Activated naive CD4-positive, alpha-beta T cell treated with anti-CD3 and anti-CD28 coated beads for 36 hours (primary cell): ENCODE results near the gene ATP9B. TPM values are rescaled to one million over a fixed set of nuclear protein-coding genes. Genes with fewer than 3 reads are reported as not detected.

ENCODE experiments used
- CTCF ChIA-PET: fragments of 350-600 bp; sonication (Branson Sonifier 250); formaldehyde crosslinking; loops from one replicate; lab custom pipeline; 2021; ENCODE audit warnings: antibody characterized with exemption; lab: Charles Lee
- DNase-seq: peaks from one replicate; pipeline ENCODE4 v3.0.0-alpha.2; 2020
- H3K27ac Mint-ChIP-seq: one replicate; pipeline ENCODE4 v1.8.0; 2021; ENCODE audit warnings: mild to moderate bottlenecking, mixed read lengths
- H3K27me3 Mint-ChIP-seq: one replicate; pipeline ENCODE4 v1.8.0; 2021; ENCODE audit warnings: low read depth, mixed read lengths
- H3K36me3 Mint-ChIP-seq: one replicate; pipeline ENCODE4 v1.8.0; 2021; ENCODE audit warnings: low read depth, mixed read lengths
- H3K4me1 Mint-ChIP-seq: one replicate; pipeline ENCODE4 v1.8.0; 2021; ENCODE audit warnings: low read depth, mixed read lengths
- H3K4me3 Mint-ChIP-seq: one replicate; pipeline ENCODE4 v1.8.0; 2021; ENCODE audit warnings: mild to moderate bottlenecking, moderate library complexity, mixed read lengths
- H3K9me3 Mint-ChIP-seq: one replicate; pipeline ENCODE4 v1.8.0; 2021; ENCODE audit warnings: mixed read lengths
- intact Hi-C: fragments of 100-400 bp; cut with micrococcal nuclease; formaldehyde crosslinking; loops from one replicate; pipeline ENCODE4 v1.15.1; 2023
- total RNA-seq, 2 experiments: library from RNA; stranded (reverse); gene quantifications; one replicate each; pipeline ENCODE4 v1.2.3, GENCODE V29; 2021

ATP9B gene
- total RNA-seq, 2 experiments from 2014 or later: 18.6 to 19.1 TPM

GRCh38 chr18:79397830-79398761 lies 328.9 kb downstream of the ATP9B start:
- Mint-ChIP-seq H3K4me1 (peaks cover 38% of the 10 kb centered on the region), H3K9me3 (no peaks in the 10 kb centered on the region), H3K27ac (peak overlapping the region; percentile 89), H3K27me3 (no peaks in the 10 kb centered on the region), H3K4me3 (peak overlapping the region; percentile 80), H3K36me3 (peaks cover 31% of the 10 kb centered on the region)
- intact Hi-C loops: loop anchor here (5.0 to 10.0 kb wide), 2 partner anchors 554 to 747 kb away; partner anchors contain the start of gene SLC66A2
- DNase-seq: no peak
- CTCF ChIA-PET: interaction anchor here (0.6 to 3.0 kb wide), 7 partner anchors 7 to 186 kb away, joined by 3 to 13 read pairs (median 4); no protein-coding TSS in a partner anchor

DNA sequence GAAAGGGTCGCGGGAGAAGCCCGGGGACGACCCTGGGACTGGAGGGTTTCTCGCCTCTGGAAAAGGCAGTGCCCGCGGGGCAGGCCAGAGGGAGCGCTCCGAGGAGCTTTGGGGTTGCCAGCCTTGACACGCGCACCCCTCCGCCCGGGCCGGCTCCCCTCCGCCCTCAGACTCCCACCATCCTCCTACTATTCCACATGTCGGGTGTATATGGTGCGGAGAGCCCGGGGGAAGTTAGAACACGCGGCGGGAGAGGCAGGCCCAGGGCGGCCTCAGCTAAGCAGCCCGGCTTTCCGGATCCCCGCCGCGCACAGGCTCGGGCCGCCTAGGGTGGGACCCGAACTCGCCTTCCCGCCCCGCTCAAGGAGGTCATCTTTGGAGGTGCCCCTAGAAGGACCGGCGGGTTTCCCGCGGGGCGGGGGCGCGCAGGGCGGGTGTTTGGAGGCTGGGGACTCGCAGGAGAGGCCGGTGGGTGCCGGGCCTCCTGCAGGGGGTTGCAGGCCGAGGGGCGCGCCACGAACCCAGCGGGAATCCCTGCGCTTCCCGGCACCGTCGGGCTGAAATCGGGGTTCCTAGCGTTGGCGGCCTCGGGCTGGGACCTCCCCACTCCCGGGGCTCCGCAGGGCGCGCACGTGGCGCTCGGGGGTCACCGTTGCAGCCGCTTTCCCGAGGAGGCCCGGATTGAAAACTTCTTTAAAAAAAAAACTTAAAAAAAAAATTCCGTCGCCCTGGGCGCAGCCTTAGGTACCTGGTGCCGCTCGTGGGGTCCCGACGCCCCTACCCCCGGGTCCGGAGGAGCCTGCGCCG lies 330.3 kb downstream of the ATP9B start:
- H3K9me3 Mint-ChIP-seq: no peaks in the 10 kb centered on the region
- CTCF ChIA-PET: interaction anchor here (1.8 to 2.7 kb wide), 2 partner anchors 19 to 124 kb away, joined by 4 to 8 read pairs; no protein-coding TSS in a partner anchor
- H3K36me3 Mint-ChIP-seq: peaks cover 42% of the 10 kb centered on the region
- peak overlapping the region; percentile 80 for H3K4me3 Mint-ChIP-seq
- H3K27me3 Mint-ChIP-seq: no peaks in the 10 kb centered on the region
- peak overlapping the region; percentile 89 for H3K27ac Mint-ChIP-seq
- intact Hi-C loops: loop anchor here (5.0 to 10.0 kb wide), 2 partner anchors 553 to 745 kb away; partner anchors contain the start of gene SLC66A2
- DNase-seq: peak; percentile 52
- peaks cover 49% of the 10 kb centered on the region for H3K4me1 Mint-ChIP-seq

GRCh38 chr18:79400091-79400590 lies 330.9 kb downstream of the ATP9B start:
- peaks cover 54% of the 10 kb centered on the region for H3K4me1 Mint-ChIP-seq
- H3K27ac Mint-ChIP-seq: no peak overlapping the region
- H3K9me3 Mint-ChIP-seq: no peaks in the 10 kb centered on the region
- DNase-seq: peak; percentile 73
- no peak overlapping the region for H3K4me3 Mint-ChIP-seq
- intact Hi-C loops: no loop called here
- H3K36me3 Mint-ChIP-seq: peaks cover 47% of the 10 kb centered on the region
- no peaks in the 10 kb centered on the region for H3K27me3 Mint-ChIP-seq
- CTCF ChIA-PET: no interaction called here

GRCh38 chr18:79400591-79401381 lies 331.6 kb downstream of the ATP9B start:
- H3K27ac Mint-ChIP-seq: peak overlapping the region; percentile 94
- no peaks in the 10 kb centered on the region for H3K27me3 Mint-ChIP-seq
- H3K4me3 Mint-ChIP-seq: peak overlapping the region; percentile 81
- CTCF ChIA-PET: interaction anchor here (0.9 kb wide), 1 partner anchor 122 kb away, joined by 3 read pairs; no protein-coding TSS in a partner anchor
- peaks cover 48% of the 10 kb centered on the region for H3K36me3 Mint-ChIP-seq
- intact Hi-C loops: no loop called here
- H3K9me3 Mint-ChIP-seq: no peaks in the 10 kb centered on the region
- H3K4me1 Mint-ChIP-seq: peaks cover 57% of the 10 kb centered on the region
- peak; percentile 56 for DNase-seq

- no peak for DNase-seq
- Mint-ChIP-seq H3K27me3 (no peaks in the 10 kb centered on the region), H3K36me3 (peaks cover 53% of the 10 kb centered on the region), H3K9me3 (no peaks in the 10 kb centered on the region), H3K4me3 (peak overlapping the region; percentile 81), H3K4me1 (peaks cover 66% of the 10 kb centered on the region), H3K27ac (peak overlapping the region; percentile 94)
- CTCF ChIA-PET: interaction anchor here (0.8 to 2.6 kb wide), 3 partner anchors 22 to 121 kb away, joined by 3 to 11 read pairs (median 3); no protein-coding TSS in a partner anchor
- intact Hi-C loops: no loop called here
Observed at GRCh38 chr18:79401494-79402208, 332.5 kb downstream of the ATP9B start.

DNA sequence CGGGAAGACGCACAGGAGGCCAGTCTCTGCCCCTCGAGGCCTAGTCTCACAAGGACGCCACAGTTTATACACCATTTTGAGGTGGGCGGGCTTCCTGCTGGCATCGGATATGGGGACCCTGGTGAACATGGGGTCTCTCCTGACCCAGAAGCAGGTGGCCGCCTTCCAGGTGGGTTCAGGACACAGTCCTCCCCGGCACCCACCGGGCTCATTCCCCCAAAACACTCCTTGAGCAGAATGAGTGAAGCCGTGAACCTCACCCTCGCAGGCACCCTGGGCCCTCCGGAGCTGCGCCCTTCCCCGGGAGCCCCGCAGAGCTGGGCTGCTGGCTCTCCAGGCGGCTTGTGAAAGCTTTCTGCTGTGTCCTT lies 333.0 kb downstream of the ATP9B start:
- H3K4me1 Mint-ChIP-seq: peaks cover 72% of the 10 kb centered on the region
- no peak for DNase-seq
- intact Hi-C loops: no loop called here
- H3K9me3 Mint-ChIP-seq: no peaks in the 10 kb centered on the region
- peak overlapping the region; percentile 81 for H3K4me3 Mint-ChIP-seq
- H3K27ac Mint-ChIP-seq: peak overlapping the region; percentile 94
- no peaks in the 10 kb centered on the region for H3K27me3 Mint-ChIP-seq
- CTCF ChIA-PET: interaction anchor here (0.8 to 2.6 kb wide), 2 partner anchors 22 to 121 kb away, joined by 3 to 11 read pairs; no protein-coding TSS in a partner anchor
- peaks cover 52% of the 10 kb centered on the region for H3K36me3 Mint-ChIP-seq

DNA sequence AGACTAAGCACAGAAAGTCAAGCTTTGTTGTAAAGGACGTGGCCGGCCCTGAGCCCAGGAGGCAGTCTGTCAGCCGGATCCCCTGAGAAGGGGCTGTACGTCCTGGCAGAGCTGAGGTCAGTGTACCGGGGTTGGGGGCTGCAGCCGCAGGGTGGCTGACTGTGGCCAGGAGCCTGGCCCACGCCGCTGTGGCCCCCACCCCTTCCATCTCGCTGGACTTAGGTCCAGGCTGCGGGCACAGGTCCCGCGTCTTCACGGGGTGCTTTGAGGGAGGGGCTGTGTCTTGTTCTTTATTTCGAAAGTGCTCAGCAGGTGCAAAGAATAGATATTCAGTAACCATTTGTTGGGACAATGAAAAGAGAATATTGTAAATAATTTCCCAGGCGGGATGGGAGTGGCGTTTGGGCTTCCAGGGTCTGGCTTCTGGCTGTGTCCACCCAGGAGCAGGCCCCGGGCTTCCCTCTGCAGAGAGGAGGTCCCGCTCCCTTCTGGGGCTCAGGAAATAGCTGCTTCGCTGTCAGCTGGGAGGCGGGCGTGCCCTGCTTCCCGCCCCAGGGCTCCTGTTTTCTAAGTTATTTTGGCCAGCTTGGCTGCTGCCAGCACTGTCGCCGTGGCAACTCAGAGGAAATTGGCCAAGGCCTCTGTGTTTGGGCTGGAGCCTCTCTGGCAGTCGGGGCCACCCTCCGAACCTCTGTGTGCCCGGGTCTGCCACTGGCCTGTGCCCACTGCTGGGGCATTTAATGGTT lies 334.0 kb downstream of the ATP9B start:
- Mint-ChIP-seq H3K36me3 (peaks cover 55% of the 10 kb centered on the region), H3K4me1 (peaks cover 72% of the 10 kb centered on the region), H3K9me3 (no peaks in the 10 kb centered on the region), H3K27me3 (no peaks in the 10 kb centered on the region), H3K27ac (peak overlapping the region; percentile 94), H3K4me3 (peak overlapping the region; percentile 81)
- CTCF ChIA-PET: interaction anchor here (1.0 to 2.6 kb wide), 4 partner anchors 23 to 127 kb away, joined by 3 to 11 read pairs (median 4); no protein-coding TSS in a partner anchor
- peak; percentile 45 for DNase-seq
- intact Hi-C loops: no loop called here

DNA sequence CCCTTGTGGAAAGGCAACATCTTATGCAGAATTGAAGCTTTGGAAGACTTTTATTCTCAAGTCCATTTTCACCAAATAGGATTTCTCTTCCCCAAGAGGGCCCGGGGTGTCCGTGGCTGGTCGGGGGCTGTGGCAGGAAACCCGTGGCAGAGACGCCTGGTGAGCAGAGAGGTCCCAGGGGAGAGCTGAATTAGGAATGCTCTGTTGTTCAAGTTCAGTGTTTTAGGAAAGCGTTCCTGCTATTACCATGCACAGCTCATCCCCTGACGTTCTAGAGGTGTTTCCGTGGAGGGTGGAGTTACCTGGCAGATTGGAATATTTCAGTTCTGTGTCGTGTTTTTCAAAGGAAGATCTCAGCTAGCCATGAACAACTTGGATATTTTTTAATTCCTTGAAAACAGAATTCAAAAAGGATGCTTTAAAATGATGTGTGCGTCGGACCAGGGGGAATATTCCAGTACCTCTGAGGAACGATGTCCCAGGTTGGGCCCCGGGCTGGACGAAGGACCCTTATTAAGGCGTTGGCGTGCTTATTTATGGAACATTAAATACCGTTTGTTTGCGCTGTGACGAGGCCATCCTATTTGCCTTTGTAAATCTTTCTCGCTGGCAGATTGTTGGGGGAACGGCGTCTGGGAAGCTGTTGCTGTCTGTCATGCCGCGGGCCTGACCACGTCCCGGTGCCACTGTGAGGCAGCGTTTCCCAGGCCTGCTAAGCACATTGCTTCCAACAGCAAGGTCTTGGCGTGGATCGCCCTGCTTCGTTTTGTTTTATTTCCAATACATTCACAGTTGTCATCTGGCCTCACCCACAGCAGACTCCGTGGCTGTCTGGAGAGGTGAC lies 334.8 kb downstream of the ATP9B start:
- no peaks in the 10 kb centered on the region for H3K27me3 Mint-ChIP-seq
- no peak for DNase-seq
- CTCF ChIA-PET: interaction anchor here (1.0 to 2.6 kb wide), 4 partner anchors 21 to 124 kb away, joined by 3 to 11 read pairs (median 4); no protein-coding TSS in a partner anchor
- peaks cover 64% of the 10 kb centered on the region for H3K4me1 Mint-ChIP-seq
- H3K27ac Mint-ChIP-seq: peak overlapping the region; percentile 94
- intact Hi-C loops: loop anchor here (2.0 kb wide), 1 partner anchor 631 kb away; the partner anchor contains the start of gene RBFA
- H3K36me3 Mint-ChIP-seq: peaks cover 47% of the 10 kb centered on the region
- H3K4me3 Mint-ChIP-seq: peak overlapping the region; percentile 81
- no peaks in the 10 kb centered on the region for H3K9me3 Mint-ChIP-seq

GRCh38 chr18:79404567-79404910 lies 335.3 kb downstream of the ATP9B start:
- Mint-ChIP-seq H3K36me3 (peaks cover 45% of the 10 kb centered on the region), H3K27ac (peak overlapping the region; percentile 94), H3K4me1 (peaks cover 64% of the 10 kb centered on the region), H3K27me3 (no peaks in the 10 kb centered on the region), H3K9me3 (no peaks in the 10 kb centered on the region), H3K4me3 (peak overlapping the region; percentile 81)
- intact Hi-C loops: loop anchor here (2.0 kb wide), 1 partner anchor 630 kb away; the partner anchor contains the start of gene RBFA
- DNase-seq: no peak
- CTCF ChIA-PET: interaction anchor here (0.8 to 1.9 kb wide), 4 partner anchors 8 to 118 kb away, joined by 3 to 13 read pairs (median 4); partner anchors contain the start of gene NFATC1
